HepG2 (cell line): ENCODE measurements around the gene LIME1. TPM values are rescaled to one million over a fixed set of nuclear protein-coding genes. Genes with fewer than 3 reads are reported as not detected.
A peak's percentile ranks its signal among the peaks of the same experiment; 100 is the strongest.

ENCODE experiments used
- ATF1 ChIP-seq: IDR thresholded peaks from 2 replicates; pipeline ENCODE4 v1.6.1; 2016; ENCODE audit warnings: mild to moderate bottlenecking, control low read depth
- CBFB ChIP-seq: sonication (generic); formaldehyde crosslinking; IDR thresholded peaks from 2 replicates; pipeline ENCODE4 v1.4.0; 2020; ENCODE audit warnings: missing genetic modification reagents
- CC2D1A ChIP-seq: sonication (generic); formaldehyde crosslinking; IDR thresholded peaks from 2 replicates; pipeline ENCODE4 v1.8.1; 2023; ENCODE audit warnings: mild to moderate bottlenecking, missing genetic modification reagents
- CCAR2 ChIP-seq: fragments of 200-400 bp; formaldehyde crosslinking; optimal IDR thresholded peaks from 2 replicates; pipeline ENCODE3; 2018; ENCODE audit warnings: low read depth, mild to moderate bottlenecking, low read length, moderate library complexity
- CENPX ChIP-seq: sonication (generic); formaldehyde crosslinking; IDR thresholded peaks from 2 replicates; pipeline ENCODE4 v1.9.0; 2021; ENCODE audit warnings: mild to moderate bottlenecking, missing genetic modification reagents, moderate library complexity
- GFI1 ChIP-seq: sonication (generic); formaldehyde crosslinking; IDR thresholded peaks from 2 replicates; pipeline ENCODE4 v1.5.0; 2020; ENCODE audit warnings: missing genetic modification reagents, mild to moderate bottlenecking, borderline replicate concordance
- HNF1B ChIP-seq: sonication (generic); formaldehyde crosslinking; IDR thresholded peaks from 2 replicates; pipeline ENCODE4 v1.5.1; 2020; ENCODE audit warnings: mild to moderate bottlenecking, moderate library complexity, missing genetic modification reagents
- HNRNPLL ChIP-seq: fragments of 200-400 bp; formaldehyde crosslinking; IDR thresholded peaks from 2 replicates; pipeline ENCODE4 v1.6.1; 2017; ENCODE audit warnings: mild to moderate bottlenecking, low read depth, low read length; ENCODE audit not compliant: poor library complexity, severe bottlenecking
- IRX3 ChIP-seq: sonication (generic); formaldehyde crosslinking; IDR thresholded peaks from 2 replicates; pipeline ENCODE4 v1.8.1; 2023; ENCODE audit warnings: mild to moderate bottlenecking, low read depth, missing genetic modification reagents, borderline replicate concordance
- LBX2 ChIP-seq: sonication (generic); formaldehyde crosslinking; IDR thresholded peaks from 2 replicates; pipeline ENCODE4 v1.5.0; 2020; ENCODE audit warnings: missing genetic modification reagents, mild to moderate bottlenecking, borderline replicate concordance
- MBD4 ChIP-seq: IDR thresholded peaks from 2 replicates; pipeline ENCODE4 v1.6.1; 2012; ENCODE audit warnings: low read length, inconsistent platforms, borderline replicate concordance
- MBNL3 ChIP-seq: fragments of 250-450 bp; sonication (Bioruptor Pico); conservative IDR thresholded peaks from 2 replicates; pipeline ENCODE4 v1.8.0; 2022; ENCODE audit warnings: mild to moderate bottlenecking, inconsistent platforms
- POLR2G ChIP-seq: fragments of 200-400 bp; formaldehyde crosslinking; IDR thresholded peaks from 2 replicates; pipeline ENCODE4 v1.6.1; 2018; ENCODE audit warnings: mild to moderate bottlenecking, low read depth, low read length, moderate library complexity
- RFX5 ChIP-seq: IDR thresholded peaks from 2 replicates; pipeline ENCODE4 v1.6.1; 2011; ENCODE audit warnings: low read depth, low read length, improper control_type of control experiment
- SMARCC2 ChIP-seq: fragments of 450-650 bp; IDR thresholded peaks from 2 replicates; pipeline ENCODE4 v1.6.1; 2017; ENCODE audit warnings: antibody characterized with exemption, mild to moderate bottlenecking
- SP4 ChIP-seq: sonication (generic); formaldehyde crosslinking; IDR thresholded peaks from 2 replicates; pipeline ENCODE4 v1.8.1; 2023; ENCODE audit warnings: mild to moderate bottlenecking, missing genetic modification reagents
- SP5 ChIP-seq: IDR thresholded peaks from 2 replicates; pipeline ENCODE4 v1.6.1; 2016; ENCODE audit warnings: low read depth, borderline replicate concordance
- TP53 ChIP-seq: sonication (generic); formaldehyde crosslinking; conservative IDR thresholded peaks from 2 replicates; pipeline ENCODE4 v1.4.0; 2020; ENCODE audit warnings: missing genetic modification reagents
- U2AF1 ChIP-seq: fragments of 200-400 bp; formaldehyde crosslinking; optimal IDR thresholded peaks from 2 replicates; pipeline ENCODE3; 2017; ENCODE audit warnings: mild to moderate bottlenecking, low read depth, low read length
- YY1 ChIP-seq: IDR thresholded peaks from 2 replicates; pipeline ENCODE4 v1.6.1; 2011; ENCODE audit warnings: low read length, low read depth, moderate library complexity, mild to moderate bottlenecking; ENCODE audit not compliant: insufficient read depth, insufficient replicate concordance
- ZNF274 ChIP-seq: sonication (generic); formaldehyde crosslinking; IDR thresholded peaks from 2 replicates; pipeline ENCODE4 v1.5.1; 2020; ENCODE audit warnings: mild to moderate bottlenecking, missing genetic modification reagents
- ZNF30 ChIP-seq: sonication (generic); formaldehyde crosslinking; IDR thresholded peaks from 2 replicates; pipeline ENCODE4 v1.5.0; 2020; ENCODE audit warnings: mild to moderate bottlenecking, missing genetic modification reagents
- ZSCAN21 ChIP-seq: sonication (generic); formaldehyde crosslinking; IDR thresholded peaks from 2 replicates; pipeline ENCODE4 v1.8.0; 2022; ENCODE audit warnings: mild to moderate bottlenecking, missing genetic modification reagents, moderate library complexity, borderline replicate concordance
- polyA plus RNA-seq, 8 experiments: library from polyadenylated mRNA; depleted of rRNA in 3 of 8; stranded (reverse) in 7 of 8; unstranded in 1 of 8; fragments of >200 nt; fragmentation: Illumina TruSeq in 4 of 8; extraction: Trizol in 4 of 8; gene quantifications; 2 replicates each; pipeline versions ENCODE4 v1.2.1 to v1.2.3, GENCODE V29; 2011 to 2016; ENCODE audit warnings: low read depth in 4 of 8, missing spikeins in 1 of 8, mixed read lengths in 1 of 8; ENCODE audit not compliant: insufficient read depth in 1 of 8
- total RNA-seq, 5 experiments: library from RNA; depleted of rRNA; stranded (reverse); fragments of >200 nt; fragmentation: Illumina TruSeq; extraction: Trizol; gene quantifications; 2 replicates each; pipeline ENCODE4 v1.2.3, GENCODE V29; 2016; ENCODE audit warnings: low read depth in 1 of 5
- TF ChIP-seq, protein P1 (sequence below): sonication (generic); formaldehyde crosslinking; IDR thresholded peaks from 2 replicates; pipeline ENCODE4 v1.4.0; 2020; ENCODE audit warnings: missing genetic modification reagents
- TF ChIP-seq, protein P2 (sequence below): sonication (generic); formaldehyde crosslinking; IDR thresholded peaks from 2 replicates; pipeline ENCODE4 v1.4.0; 2020; ENCODE audit warnings: mild to moderate bottlenecking, missing genetic modification reagents

The LIME1 gene
- total and polyA plus RNA-seq, 2 of the 13 experiments (the other 11 are each of a cell fraction or from before 2014, with no cell fraction given), result 13.0 to 61.5 TPM

DNA sequence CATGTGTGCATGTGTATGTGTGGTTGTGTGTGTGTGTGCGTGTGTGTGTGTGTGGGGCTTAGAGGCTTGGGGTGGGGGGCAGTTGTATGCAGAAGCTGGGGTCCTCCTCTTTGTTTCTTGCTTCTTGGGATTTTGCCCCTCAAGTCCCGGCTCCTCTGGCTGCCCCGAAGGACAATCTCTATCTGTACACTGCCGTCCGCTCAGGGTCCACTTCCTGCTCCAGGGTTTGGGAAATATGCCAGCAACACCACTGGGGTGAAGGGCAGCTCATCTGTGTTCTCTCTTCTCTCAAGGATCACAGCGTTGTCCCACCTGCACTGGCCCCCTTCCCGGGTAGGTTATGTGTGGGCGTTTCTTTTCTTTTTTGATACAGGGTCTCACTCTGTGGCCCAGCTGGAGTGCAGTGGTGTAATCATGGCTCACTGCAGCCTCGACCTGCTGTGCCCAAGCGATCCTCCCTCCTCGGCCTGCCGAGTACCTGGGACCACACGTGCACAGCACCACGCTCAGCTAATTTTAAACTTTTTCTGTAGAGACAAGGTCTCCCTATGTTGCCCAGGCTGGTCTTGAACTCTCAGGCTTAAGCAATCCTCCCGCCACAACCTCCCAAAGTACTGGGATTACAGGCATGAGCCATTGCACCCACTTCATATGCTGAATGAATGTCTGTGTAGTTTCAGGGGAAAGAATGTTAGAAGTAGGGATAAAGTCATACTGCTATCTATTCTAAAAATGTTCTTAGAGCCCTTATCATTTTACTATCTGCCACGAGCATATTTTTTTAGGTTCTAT, 28.8 kb downstream of the LIME1 start (continued):
- TF ChIP-seq SP4 (CRISPR knock-in tag), result no peak
- TF ChIP-seq HNRNPLL, result no peak
- no peak for TF ChIP-seq TP53 (CRISPR knock-in tag)
- peak; percentile 76 for TF ChIP-seq HNF1B (CRISPR knock-in tag)
- TF ChIP-seq CENPX, result no peak
- TF ChIP-seq, protein P1, sequence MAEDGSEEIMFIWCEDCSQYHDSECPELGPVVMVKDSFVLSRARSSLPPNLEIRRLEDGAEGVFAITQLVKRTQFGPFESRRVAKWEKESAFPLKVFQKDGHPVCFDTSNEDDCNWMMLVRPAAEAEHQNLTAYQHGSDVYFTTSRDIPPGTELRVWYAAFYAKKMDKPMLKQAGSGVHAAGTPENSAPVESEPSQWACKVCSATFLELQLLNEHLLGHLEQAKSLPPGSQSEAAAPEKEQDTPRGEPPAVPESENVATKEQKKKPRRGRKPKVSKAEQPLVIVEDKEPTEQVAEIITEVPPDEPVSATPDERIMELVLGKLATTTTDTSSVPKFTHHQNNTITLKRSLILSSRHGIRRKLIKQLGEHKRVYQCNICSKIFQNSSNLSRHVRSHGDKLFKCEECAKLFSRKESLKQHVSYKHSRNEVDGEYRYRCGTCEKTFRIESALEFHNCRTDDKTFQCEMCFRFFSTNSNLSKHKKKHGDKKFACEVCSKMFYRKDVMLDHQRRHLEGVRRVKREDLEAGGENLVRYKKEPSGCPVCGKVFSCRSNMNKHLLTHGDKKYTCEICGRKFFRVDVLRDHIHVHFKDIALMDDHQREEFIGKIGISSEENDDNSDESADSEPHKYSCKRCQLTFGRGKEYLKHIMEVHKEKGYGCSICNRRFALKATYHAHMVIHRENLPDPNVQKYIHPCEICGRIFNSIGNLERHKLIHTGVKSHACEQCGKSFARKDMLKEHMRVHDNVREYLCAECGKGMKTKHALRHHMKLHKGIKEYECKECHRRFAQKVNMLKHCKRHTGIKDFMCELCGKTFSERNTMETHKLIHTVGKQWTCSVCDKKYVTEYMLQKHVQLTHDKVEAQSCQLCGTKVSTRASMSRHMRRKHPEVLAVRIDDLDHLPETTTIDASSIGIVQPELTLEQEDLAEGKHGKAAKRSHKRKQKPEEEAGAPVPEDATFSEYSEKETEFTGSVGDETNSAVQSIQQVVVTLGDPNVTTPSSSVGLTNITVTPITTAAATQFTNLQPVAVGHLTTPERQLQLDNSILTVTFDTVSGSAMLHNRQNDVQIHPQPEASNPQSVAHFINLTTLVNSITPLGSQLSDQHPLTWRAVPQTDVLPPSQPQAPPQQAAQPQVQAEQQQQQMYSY (CRISPR knock-in tag), result peak; percentile 54; the same call in 1 of the 2 replicates
- TF ChIP-seq YY1, result no peak
- no peak for TF ChIP-seq MBNL3 (CRISPR knock-in tag)
- no peak for TF ChIP-seq ATF1
- no peak for TF ChIP-seq MBD4
- no peak for TF ChIP-seq ZNF274
- no peak for TF ChIP-seq GFI1
- TF ChIP-seq ZSCAN21, result peak; percentile 69; the same call in 1 of the 2 replicates
- no peak for TF ChIP-seq RFX5
- no peak for TF ChIP-seq IRX3 (CRISPR knock-in tag)
- TF ChIP-seq SMARCC2, result no peak
- TF ChIP-seq, protein P2, sequence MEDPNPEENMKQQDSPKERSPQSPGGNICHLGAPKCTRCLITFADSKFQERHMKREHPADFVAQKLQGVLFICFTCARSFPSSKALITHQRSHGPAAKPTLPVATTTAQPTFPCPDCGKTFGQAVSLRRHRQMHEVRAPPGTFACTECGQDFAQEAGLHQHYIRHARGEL (CRISPR knock-in tag), result no peak
- no peak for TF ChIP-seq ZNF30 (CRISPR knock-in tag)
- TF ChIP-seq SP5, result no peak
- TF ChIP-seq CC2D1A (CRISPR knock-in tag), result no peak
- TF ChIP-seq CCAR2, result no peak
- no peak for TF ChIP-seq U2AF1
- no peak for TF ChIP-seq CBFB (CRISPR knock-in tag)
- TF ChIP-seq POLR2G, result peak; percentile 54; the same call in 1 of the 2 replicates
- no peak for TF ChIP-seq LBX2
